HG02981 (cell line): ENCODE measurements around the gene ADH4.
"Not testable (repeated sequence)": the region's sequence is repeated elsewhere in the genome, so short reads cannot be mapped to it uniquely, and the experiment has no call there.

ENCODE experiments used
- ATAC-seq: cut with Tn5 transposase; IDR thresholded peaks from one replicate; pipeline ENCODE4 v1.9.1; 2021; ENCODE audit warnings: mild to moderate bottlenecking, moderate library complexity; ENCODE audit not compliant: unreplicated experiment

The ADH4 gene

DNA sequence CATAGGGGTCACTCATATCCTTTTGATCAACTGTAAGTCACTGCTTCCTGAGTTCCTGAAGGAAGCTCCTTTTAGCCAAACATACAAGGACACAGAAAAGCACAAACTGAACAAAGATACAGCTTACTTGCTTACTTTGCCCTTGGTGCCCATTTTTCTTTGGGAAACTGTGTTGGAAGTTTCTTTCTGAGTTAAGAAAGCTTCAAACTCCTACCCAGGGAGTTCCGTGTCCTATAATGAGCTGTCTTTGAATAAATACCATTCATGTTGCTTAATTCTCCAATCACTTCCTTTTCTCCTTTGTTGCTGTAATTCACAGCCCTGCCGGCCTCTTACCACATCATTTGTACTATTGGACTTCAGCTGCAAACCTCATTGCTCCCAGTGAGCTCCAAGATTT, at the start of gene ADH4:
TSS of gene ADH4 (minus strand) at position 228 of the 400 bp plus-strand sequence. CDS start at position 153, 75 bp downstream.
- ATAC-seq: no peak

DNA sequence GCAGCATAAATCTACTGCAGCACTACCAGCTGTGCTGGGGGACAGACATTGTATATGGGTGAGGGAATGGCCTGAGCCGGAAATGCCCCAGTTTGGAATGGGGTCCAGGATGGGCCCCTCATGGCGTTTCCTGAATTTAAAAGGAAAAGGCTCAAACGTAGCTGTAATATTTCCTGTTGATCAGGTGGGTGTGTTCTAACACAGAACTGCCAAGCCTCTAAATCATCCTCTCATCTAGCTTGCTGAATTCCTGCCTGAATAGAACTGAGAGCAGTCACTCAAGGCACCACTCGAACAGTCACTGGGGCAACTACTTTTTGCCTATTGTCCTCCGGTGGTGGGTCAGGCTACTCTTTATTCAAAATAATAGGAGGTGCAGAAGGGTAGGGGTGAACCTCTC, 46.2 kb upstream of the ADH4 start:
- ATAC-seq: no peak

DNA sequence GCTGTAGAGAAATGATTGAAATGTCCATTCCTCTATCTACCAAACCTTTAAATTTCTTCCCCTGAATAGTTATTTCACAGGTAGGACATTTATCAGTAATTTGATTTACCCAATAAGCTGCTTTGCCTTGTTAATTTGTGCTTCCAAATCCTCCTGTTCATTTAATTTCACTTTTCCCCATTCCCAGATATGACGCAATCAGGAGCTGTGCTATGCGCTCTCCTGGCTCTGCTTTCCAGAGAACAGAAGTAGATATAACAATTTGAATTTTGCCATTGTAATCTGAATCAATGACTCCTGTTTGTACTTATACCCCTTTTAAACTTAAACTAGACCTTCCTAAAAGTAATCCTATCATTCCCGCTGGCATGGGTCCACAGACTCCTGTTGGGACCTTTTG, 45.8 kb upstream of the ADH4 start:
- not testable (repeated sequence) for ATAC-seq

DNA sequence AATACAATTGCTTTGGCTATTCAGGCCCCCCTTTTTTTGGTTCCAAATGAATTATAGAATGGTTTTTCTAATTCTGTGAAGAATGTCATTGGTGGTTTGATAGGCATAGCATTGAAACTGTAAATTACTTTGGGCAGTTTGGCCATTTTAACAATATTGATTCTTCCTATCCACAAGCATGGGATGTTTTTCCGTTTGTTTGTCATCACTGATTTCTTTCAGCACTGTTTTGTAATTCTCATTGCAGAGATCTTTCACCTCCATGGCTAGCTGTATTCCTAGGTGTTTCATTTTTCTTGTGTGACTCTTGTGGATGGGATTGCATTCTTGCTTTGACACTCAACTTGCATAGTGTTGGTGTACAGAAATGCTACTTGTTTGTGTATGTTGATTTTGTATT, 41.9 kb upstream of the ADH4 start:
- no peak for ATAC-seq

DNA sequence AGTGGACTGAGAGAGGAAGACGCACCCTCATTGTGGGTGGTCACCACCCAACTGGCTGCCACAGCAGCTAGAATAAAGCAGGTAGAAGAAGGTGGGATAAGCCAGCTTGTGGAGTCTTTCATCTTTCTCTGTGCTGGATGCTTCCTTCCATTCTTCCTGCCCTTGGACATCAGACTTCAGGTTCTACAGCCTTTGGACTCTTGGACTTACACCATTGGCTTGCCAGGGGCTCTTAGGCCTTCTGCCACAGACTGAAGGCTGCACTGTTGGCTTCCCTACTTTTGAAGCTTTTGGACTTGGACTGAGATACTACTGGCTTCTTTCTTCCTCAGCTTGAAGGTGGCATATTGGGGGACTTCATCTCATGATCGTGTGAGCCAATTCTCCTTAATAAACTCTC, 41.5 kb upstream of the ADH4 start:
- no peak for ATAC-seq

DNA sequence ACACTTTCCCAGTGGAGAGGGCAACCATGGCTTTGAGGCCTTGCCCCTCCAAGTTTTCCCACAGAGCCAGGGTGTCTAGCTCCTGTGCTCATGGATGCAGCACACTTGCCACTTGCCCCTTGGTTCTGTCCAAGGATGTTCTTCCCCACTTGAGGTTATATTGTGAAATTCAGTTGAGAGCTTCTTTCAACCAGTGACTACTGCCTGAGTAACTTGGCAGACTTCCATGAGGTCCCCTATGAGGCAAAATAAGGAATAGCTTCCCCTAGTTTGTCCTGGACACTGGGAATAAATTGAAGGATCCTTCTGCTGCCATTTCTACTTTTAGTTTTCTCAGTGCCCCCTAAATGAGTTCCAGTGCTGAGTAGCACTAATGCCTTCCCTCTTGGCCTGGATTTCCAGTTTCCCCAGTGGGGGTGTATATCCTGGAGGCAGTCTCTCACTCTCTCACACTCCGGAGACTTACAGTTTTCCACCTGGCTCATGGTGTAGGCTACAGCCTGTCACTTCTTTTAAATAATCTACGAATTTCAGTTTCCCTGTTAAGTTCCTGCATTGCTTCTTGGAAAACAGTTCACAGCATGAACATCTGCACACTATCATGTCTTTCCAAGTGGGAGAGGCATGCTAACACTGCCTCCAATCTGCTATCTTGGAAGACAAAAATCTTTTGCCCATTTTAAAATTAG, 36.4 kb upstream of the ADH4 start:
- no peak for ATAC-seq

DNA sequence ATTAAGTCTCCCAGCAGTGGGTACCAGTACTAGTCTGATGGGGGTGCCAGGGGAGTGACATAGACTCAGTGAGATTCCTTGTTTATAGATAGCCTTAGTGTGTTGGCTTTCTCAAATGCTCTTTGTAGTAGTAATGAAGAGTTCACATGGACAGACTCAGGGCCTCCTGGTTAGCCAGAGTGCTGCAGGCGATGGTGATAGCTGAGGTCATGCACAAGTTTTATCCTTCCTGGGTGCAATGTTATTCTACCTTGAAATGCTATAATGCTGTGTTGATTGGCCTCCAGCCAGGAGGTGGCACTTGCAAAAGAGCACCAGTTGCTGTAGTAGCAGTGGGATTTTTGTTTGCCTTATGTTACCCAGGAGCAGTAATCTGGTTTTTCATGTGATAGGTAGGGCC, 35.5 kb upstream of the ADH4 start:
- no peak for ATAC-seq

DNA sequence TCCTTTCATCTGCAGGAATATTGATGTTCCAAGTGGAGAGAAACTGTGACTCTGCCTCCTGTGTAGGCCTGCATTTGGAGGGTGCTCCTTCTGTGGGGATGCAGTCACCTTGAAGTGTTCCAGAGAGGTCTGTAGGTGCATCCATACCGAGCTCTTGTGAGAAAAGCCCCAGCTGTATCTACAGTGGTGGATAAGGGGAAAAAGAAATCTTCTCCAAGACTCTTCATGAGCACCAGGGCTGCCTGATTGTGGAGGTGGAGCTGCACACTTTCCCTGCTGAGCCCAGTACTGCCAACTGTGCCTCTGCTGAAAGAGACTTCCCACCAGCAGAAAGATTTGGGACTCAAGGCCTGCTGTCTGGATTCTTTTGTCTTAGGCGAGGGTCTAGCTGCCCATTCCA, 35.1 kb upstream of the ADH4 start:
- no peak for ATAC-seq

DNA sequence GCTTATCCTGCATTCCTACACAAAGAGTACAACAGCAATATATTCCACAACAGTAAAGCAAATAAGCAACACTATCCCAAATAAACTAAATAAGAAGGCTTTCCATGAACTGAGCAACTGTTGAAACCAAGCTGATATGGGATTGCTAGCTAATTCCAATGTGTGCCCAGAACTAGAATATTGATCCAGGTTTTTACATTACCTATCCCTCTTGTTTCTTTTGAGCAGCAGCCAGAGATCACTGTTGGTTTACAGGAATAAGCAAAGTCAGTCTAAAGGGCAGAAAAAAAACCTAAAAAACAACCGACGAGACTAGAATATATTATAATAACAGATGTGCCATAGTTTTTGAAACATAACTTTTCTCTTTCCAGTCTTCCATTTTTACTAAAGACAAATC, 22.4 kb upstream of the ADH4 start:
- ATAC-seq: no peak

DNA sequence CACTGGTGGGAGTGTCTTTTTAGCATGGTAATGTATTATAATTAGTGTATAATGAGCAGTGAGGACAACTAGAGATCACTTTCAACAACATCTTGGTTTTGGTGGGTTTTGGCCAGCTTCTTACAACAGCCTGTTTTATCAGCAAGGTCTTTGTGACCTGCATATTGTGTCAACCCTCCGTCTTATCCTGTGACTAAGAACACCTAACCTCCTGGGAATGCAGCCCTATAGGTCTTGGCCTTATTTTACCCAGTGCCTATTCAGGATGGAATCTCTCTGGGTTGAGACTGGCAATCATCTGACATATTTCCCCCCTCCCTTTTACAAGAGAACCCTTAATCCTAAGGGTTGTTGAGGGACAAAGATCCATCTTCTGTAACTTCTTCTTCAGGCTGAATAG, 21.9 kb upstream of the ADH4 start:
- ATAC-seq: no peak

DNA sequence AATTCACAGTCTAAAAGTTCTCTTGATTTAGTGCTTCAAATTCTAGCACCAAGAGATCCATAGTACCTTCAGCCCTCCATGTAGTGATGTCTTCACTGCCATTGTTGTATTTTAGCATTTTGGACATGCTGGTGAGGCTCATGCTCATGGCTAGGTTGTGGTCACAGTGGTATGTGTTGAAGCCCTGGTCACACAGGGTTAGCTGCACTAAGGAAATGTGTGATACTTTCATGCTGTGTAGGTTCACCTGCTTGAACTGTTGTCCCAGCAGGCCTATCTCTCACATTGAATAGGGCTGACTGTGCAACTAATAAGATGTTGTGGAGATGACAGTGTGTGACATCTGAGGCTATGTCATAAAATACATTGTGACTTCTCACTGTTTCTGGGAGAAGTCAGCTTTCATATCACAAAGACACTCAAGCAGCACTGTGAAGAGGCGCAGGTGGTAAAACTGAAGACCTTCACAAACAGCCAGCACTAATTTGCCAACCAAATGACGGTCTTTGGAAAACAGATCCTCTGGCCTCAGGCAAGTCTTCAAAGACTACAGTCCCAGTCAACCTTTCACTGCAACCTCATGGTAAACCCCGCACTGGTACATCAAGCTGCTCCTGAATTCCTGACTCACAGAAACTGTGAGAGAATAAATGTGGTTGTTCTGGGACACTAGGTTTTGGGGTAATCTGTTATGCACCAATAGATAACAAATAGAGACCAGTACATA, 17.4 kb upstream of the ADH4 start:
- ATAC-seq: no peak

DNA sequence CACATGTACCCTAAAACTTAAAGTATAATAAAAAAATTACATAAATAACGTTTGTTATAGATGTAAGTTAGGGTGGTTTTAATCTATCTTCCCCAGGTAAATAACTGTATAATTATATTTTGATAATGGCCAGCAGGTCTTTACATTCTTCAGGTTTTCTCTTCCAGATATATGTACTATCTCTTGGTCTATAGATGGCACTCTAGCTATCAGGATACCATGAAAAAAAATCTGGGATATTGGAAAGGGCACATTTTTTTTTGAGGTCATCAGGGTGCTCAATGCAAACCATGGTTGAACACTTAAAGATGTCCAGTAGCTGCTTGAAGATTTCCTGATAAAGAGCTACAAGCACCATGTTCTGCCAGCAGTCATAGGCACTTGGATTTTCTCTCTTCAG, 15.6 kb upstream of the ADH4 start:
- ATAC-seq: no peak

DNA sequence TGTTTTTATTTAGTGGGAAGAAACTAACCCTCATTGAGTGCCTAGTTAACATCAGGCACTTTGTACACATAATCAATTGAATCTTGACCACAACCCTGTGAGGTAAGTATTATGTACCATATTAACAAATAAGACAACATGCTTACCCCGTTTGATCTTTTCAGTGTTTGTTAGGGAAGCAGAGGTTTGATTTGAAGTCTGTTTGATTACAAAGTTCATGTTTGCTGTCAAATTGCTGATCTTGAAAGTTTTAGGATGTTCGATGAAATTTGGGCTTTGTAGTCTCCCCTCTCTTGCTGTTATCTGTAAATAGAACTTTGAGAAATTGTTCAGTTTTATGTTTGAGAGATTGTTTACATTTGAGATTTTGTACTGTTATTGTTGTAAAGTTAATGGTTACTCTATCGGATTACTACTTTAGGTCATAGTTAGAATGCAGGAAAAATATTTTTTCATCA, 13.4 kb upstream of the ADH4 start:
- ATAC-seq: no peak

DNA sequence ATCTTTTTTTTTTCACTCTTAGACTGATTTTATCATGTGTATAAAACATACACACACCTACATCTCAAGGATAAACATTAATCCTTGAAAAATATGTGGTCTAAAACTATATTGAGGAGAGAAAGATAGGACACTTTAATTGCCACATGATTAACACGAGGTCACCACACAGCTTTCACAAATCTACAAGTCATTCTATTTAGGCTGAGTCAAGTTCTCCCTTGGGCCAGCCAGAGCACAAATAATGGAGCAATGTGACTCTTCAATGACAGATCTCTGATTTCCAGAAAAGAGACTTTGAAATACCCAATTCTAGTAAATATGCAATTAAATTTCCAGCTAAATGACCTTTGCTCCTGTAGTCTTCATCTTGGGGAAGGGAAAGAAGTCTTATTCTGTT, 12.9 kb upstream of the ADH4 start:
- ATAC-seq: no peak

DNA sequence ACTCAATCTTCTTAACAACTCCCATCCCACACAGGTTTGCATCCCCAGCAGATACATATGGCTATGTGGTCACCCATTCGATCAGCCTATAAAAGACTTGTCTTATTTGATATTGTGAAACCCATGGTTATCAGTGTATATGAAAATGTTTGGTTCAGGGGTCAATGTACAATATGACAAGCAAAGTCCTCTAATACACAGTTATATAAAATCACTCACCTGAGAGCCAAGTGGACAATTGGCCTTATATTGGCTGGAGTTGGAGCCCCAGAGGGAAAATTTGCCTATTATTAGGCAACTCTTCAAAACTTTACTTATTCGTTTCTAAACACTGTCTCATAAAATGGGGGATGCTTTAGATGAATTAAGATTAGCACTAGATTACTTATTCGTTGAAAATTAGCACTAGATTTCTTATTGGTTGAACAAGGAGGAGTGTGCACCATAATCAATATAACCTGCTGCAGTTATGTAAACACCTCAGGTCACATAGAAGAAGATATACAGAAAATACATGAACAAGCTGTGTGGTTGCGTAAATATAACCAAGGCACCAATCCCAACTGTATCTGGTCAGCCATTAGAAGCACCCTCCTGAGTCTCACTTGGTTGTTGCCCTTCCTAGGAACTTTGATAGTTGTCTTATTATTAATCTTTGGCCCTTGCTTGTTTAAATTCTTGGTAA, 10.7 kb upstream of the ADH4 start:
- no peak for ATAC-seq

DNA sequence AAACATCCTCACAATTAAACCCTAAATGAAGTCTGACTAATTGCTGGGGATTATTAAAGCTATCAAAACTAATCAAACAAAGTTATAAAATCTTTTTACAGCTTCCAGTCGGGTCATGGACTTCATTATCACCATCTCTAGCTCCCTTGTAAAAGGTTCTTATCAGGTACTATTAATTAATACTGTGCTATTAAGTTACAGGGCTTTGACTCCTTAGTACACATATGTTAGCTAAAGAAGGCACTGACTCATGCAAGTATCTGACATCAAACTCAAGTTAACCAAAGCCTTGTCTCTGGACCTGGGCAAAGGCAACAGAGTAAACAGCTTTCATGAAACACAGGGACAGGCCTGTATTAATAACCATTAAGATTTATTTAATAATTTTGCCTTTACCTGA, 7.9 kb upstream of the ADH4 start:
- ATAC-seq: no peak

DNA sequence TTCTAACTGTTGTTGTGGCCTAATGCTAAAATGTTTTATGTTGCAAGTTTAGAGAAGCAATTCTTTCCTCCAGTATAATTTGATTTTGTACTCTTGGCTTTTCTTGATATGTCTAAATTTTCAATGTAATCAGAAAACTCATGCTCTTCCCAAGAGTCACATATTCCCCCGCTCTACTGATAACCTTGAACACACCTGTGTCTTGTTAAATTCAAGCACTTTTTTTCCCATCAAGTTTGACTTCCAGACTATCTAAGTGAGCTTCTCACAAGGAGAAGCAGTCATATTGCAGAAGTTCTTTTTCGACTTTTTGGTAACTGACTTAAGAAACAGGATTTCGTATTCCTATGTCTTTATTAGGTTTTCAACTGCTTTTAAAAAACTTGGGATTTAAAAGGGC, 7.4 kb upstream of the ADH4 start:
- no peak for ATAC-seq

DNA sequence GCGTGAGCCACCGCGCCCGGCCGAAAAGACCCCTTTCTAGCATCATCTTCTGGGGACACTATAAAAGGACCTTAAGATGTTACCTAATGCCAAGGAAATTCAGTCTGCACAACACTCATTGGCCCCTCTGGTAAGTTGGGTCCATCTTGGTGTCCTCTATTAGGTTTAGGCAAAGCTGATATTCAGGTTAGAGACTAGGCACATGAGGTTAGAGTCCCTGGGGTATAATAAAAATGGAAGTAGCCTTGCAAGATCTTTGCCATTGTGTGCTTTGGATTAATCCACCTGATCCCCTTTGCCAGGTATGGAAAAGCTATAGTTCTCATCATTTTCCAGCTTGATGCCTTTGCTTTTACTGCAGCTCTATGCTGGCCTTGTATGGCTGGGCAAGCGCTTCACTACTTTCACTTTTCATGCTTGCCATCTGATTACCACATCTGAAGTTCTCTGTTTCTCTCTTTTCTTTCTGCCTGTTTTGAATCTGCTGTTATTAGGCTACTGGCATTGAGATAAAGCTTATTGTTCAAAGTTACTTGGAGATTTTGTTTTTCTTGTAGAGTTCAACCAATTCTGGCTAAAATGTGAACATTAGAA, 5.4 kb upstream of the ADH4 start:
- no peak for ATAC-seq

DNA sequence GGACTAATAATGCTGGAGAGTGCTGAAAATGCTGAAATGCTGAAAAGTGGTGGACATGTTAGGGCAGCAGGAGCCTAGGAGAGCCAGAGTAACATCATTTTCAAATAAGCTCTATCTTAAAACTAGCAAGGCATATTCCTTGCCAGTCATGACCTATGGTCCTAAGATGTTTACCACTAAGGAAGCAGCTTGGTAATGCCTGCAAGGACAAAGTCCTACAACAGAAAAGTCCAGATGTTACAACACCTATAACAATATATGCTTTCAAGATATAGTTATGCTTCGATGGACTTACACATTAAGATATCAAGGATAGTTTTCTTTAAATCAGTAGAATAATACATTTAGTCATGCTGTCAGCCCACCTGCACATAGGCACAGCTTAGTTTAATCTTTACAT, 4.5 kb upstream of the ADH4 start:
- no peak for ATAC-seq

DNA sequence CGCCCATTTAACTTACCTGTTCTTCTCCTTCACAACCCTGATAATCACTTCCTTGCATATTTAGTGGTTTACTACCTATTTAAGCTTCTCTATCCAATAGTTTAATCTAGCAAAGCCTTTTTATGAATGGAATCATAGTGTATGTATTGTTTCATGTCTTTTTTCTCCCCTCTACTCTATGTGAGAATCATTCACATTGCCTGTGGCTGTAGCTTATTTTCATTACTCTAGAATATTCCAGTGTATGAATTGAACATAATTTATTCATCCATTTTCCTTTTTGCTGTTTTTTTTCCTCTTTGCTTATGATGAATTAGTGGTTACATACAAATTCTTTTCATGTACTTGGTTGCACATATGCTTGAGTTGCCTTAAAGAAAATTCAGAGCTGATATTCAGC, 490 bp upstream of the ADH4 start:
- ATAC-seq: no peak

DNA sequence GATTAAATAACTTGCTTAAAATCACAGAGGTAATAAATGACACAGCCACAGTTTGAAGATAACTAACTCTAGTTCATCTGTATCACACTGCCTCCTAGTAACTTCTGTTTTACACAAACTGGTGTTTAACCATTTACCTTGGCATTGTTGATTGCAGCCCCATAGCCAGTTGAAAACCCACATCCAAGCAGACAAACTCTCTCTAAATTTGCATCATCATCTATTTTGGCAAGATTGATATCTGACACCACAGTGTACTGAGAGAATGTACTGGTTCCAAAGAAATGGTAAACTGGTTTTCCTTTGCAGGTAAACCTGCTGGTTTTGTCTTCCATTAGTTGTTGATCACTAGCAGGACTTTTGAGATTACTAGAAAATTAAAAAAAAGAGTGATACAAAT, 7.8 kb downstream of the ADH4 start:
- ATAC-seq: no peak
